Stimulated activated CD4-positive, alpha-beta T cell treated with anti-CD3 and anti-CD28 coated beads, Interleukin-1b, Interleukin-23, amount 100 ng/mL, for 24 hours (primary cell): ENCODE data around the gene BLACAT1.
A peak's percentile ranks its signal among the peaks of the same experiment; 100 is the strongest.
"Not testable (repeated sequence)": the region's sequence is repeated elsewhere in the genome, so short reads cannot be mapped to it uniquely, and the experiment has no call there.

Experiments used
- DNase-seq, 4 experiments: peaks; one replicate each; pipeline ENCODE4 v3.0.0-alpha.2; 2020; ENCODE audit warnings: low read depth in 4 of 4, low spot score in 1 of 4

The BLACAT1 gene

DNA sequence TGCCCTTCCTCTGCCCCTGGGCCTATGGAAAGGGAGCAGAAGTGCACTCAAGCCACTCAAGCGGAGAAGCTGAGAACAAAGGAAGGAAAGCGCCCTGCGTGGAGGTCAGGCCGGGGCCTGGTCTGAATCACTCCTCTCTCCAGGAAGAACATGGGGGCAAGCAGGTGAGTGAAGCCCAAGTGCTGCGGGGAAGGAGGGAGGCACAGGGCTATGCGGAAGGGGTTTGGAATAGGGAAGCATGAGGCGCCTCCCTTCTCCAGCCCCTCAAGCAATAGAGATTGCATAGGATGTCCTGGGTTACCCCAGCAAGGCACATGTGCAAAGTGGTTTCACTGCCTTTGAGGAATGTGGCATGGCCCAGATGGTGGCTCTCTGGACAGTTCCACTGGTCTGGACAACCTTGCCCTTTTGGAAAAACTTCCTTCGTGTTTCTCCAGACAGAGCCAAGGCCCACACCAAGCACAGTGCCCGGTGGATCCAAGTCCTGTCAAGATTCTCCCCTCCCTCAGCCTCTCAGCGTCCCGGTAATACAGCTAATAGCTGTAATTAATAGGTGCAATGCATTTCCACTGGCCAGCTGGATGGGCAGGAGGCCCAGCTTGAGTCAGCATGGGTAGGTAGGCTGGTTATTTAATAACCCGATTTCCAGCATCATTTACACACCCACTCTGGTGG, 13.7 kb downstream of the BLACAT1 start:
- DNase-seq: no peak

GRCh38 chr1:205441716-205442050, 14.2 kb downstream of the BLACAT1 start:
- no peak for DNase-seq

GRCh38 chr1:205441318-205441633, 14.6 kb downstream of the BLACAT1 start:
- no peak for DNase-seq

DNA sequence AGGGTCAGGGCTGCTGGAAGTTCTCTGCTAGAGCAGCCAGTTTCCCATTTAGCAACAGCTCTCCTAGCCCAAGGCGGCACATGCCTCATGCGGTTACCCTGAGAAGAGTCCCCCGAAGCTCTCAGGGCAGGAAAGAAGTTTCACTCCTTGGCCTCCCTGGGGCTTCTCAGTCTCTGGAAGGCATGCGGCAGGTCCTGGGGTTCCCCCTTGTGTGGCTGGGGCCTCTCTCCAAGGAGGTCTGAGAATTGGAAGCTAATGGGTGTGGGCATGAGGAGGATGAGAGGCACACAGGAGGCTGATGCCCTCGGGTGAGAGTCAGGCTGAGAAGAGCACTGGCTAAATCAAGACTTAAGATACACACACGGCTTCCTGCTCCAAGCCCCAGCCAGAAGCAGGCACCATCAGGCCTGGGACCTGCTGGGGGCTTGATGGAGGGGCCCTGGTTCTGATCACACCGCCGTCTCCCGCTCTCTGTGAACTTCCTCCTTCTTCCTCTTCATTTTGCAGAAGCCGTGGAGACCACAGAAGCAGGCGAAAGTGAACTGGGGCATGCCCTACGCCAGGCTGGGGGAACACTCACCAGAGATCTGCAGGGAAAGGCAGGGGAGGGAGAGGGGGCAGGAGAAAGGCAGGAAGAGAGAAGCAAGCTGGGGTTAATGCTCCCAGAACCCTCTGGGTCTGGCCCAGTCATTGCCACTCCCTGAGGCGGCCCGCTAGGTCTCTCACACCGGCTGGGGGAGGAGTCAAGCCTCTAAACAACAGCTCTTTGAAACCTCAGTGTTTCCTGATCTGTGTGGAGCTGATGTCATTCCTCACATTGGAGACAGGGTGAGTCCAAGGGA, 15.1 kb downstream of the BLACAT1 start:
- DNase-seq: peak; percentile 20 to 58 (median 38)

DNA sequence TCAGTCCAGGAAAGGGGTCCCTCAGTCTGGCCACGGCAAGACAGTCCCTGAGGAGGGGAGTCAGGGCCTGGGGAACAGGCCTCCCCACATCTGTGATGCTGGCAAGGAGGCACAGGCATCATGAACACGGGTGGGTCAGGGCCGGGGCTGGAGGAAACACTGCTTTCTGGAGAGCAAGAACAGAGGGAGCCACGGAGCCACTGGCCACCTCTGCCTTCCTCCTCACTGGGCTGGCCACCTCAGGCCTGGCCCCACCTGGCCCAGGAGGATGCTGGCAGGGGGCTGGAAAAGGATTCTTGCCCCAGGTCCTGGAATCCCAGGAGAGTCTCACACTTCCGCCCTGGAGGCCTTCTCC, 15.7 kb downstream of the BLACAT1 start:
- DNase-seq: no peak

GRCh38 chr1:205438213-205439158, 17.4 kb downstream of the BLACAT1 start:
- no peak for DNase-seq

- no peak for DNase-seq
Observed at GRCh38 chr1:205437570-205437969, 18.3 kb downstream of the BLACAT1 start.

DNA sequence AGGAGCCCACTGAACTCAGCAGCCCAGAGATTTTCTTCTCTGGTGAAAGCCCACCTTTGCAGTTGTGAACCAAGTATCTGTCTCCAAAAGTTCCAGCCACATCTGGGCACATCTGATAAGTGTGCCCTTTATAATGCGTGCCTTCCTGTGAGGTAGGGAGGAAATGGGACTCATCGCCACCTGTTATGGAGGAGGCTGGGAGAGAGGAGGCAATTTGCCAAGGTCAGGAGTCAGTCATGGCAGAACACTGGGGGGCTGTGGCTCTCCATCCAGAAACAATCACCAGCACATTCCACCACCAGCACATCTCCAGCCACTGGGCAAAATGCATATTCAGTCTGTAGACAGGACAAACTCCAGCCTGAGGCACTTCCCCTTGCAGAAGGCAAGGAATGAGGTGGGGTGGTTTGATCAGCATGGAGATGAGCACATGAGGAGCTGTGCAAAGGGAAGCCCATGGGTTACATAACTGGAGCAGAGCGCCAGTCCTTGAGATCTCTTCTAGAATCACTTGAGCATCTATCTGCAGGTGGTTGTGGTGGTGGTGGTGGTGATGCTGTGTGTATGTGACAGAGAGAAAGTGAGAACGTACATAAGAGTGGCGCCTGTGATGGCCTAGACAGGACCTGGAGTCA, 19.0 kb downstream of the BLACAT1 start:
- DNase-seq: no peak

DNA sequence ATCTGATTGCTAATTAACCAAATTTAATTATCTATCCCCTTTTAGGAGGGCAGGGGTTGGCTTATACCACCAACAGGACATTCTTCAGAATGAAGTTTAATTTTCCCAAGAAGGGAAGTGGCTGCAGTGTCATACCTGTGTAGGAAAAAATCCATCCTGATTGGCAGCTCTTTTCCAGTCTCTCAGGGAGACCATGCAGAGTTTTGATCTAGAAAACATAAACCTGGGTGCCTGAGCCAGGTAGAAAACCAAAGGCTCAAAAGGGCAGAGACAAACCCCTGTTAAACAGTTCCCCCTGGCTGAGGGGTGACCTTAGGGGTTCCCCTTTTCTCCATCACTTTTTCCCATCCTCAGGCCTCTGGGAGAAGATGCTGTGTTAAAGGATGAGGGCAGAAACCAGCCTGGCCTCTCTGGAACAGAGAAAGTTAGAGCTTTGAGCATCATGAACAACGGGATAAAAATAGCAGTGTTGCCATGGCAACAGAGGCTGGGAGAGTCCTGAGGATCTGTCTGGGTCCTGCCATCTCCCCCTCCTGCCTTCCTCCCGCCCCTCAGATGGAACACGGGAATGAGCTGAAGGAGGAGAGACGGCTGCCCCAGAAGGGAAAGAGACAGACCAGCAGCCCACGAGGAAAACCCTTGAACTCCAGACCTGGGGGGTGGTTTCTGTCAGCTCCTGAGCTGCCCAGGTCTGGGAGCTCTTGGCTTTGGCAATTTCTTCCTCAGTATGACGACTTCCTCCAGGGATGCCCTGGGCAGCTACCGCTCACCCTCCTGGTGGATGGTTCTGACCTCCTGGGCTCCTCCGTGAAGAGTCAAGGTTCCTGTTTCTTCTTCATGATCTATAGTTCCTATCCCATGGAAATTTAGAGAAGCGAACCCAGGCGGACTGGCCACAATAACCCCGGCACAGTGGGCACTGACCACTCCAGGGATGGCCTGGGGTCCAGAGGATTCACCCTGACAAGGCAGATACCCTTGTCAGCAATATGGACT, 20.0 kb downstream of the BLACAT1 start:
- no peak for DNase-seq

GRCh38 chr1:205434738-205435137, 21.1 kb downstream of the BLACAT1 start:
- no peak for DNase-seq

- DNase-seq: not testable (repeated sequence)
Observed at GRCh38 chr1:205432692-205433091, 23.2 kb downstream of the BLACAT1 start.

- no peak for DNase-seq
Observed at GRCh38 chr1:205432116-205432515, 23.7 kb downstream of the BLACAT1 start.

DNA sequence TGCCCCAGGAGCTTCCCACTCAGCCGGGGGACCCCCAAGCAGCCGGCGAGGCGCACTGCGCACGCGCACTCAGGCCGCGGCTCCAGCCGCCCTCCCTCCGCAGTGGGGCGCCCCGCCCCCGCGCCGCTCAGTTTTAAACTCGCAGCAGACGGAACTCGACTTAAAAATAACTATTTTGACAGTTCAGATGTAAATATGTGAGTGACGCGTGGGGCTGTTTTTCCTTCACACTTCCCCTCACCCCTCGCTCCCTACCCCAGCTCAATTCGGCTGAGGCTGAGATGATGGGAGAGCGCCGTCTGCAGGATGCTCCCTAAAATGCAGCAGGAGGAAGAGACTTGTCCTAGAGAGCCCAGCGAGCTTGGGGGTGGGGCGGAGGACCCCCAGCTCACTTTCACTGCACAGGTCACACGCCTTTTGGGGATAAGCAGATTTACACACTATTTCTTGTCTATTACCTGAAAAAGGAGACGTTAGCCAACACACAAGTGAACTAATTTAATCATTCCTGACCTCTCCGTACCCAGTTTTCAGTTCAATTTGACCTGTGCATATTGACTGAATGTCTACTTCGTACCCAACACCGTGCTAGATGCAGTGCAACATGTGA, 25.0 kb downstream of the BLACAT1 start:
- DNase-seq: peak; percentile 15 to 34 (median 30)

- DNase-seq: no peak
Observed at GRCh38 chr1:205429762-205430695, 25.8 kb downstream of the BLACAT1 start.

DNA sequence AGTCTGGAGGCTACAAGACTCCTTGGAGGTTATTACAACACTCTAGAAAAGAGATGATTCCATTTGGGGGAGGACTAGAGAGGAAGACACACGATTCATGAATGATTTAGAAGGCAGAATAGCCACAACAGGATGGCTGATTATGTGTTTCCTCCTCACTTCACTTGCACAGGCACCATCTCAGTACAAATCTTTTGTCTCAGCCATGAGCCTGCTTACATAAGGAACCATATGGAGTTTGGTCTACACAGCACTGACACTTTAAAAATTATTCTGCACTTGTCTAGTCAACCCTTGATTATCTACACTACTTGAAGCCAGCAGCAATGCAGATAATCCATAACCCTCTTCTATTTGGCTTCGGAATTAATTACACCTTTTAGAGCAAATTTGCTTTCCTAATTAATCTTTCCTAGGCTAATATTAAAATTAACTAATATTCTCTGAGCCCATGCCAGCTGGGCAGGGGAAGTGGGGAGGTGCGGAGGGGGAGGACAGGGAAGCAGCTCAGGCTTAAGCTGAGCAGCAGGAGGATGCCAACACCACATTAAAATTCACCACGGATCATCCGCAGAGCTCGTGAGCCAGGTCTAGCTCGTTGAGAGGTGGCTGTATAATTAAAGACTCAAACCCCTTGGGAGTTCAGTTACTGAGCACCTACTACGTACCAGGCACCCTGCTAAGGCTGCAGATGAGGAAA, 30.8 kb downstream of the BLACAT1 start:
- DNase-seq: no peak

GRCh38 chr1:205423814-205424399, 31.9 kb downstream of the BLACAT1 start:
- DNase-seq: no peak

DNA sequence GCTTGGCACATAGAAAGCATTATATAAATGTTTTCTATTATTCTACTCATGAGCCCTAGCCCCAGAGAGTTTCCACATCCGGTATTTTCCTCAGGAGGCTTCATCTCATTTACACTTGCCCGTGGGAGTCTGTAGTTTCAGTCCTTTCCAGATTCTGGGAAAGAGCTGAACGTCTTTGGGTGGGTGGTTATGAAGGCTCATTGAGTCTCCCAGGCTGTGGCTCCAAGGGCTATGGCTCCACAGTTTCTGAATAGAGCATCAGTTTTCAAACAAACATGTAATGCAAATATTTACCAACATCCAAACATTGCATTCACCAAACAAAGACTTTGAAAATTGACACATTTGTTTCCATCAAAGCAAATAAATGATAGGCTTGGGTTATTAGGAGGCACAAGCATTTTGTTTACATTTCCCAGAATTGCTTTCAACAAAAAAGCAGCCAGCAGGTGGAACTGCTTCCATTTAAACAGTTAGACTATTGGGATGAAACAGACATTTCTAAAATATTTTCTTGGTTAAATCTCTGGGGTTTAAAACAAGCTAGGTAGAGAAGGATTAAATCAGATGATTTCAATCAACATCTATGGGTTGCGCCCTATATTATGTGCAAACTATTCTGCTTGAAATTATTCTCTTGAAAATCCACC, 32.7 kb downstream of the BLACAT1 start:
- no peak for DNase-seq
